Transverse colon (tissue), 4 donors: Measurements from ENCODE around the gene SMPX. TPM values are rescaled to one million over a fixed set of nuclear protein-coding genes. Genes with fewer than 3 reads are reported as not detected.
A peak's percentile ranks its signal among the peaks of the same experiment; 100 is the strongest.

Experiments
- DNase-seq: peaks from one replicate; pipeline ENCODE4 v3.0.0-alpha.2; 2019
- H3K27ac ChIP-seq, 4 donors: fragments of 200-600 bp; sonication (generic); 2 replicates each; pipeline ENCODE4 v1.5.1; 2016 to 2018; ENCODE audit warnings: inconsistent platforms in 4 of 4
- H3K27me3 ChIP-seq: fragments of 200-600 bp; sonication (generic); 2 replicates; pipeline ENCODE4 v1.5.1; 2017; ENCODE audit warnings: inconsistent platforms
- H3K36me3 ChIP-seq, 4 donors: fragments of 200-600 bp; sonication (generic); 2 replicates each; pipeline ENCODE4 v1.5.1; 2017 to 2019; ENCODE audit warnings: inconsistent platforms in 4 of 4
- H3K4me1 ChIP-seq, 4 donors: fragments of 200-600 bp; sonication (generic); 2 replicates each; pipeline ENCODE4 v1.5.1; 2017 to 2020; ENCODE audit warnings: inconsistent platforms in 4 of 4
- H3K4me3 ChIP-seq, 4 donors: fragments of 200-600 bp; sonication (generic); 1 replicate in 1 of 4; 2 replicates in 3 of 4; pipeline versions ENCODE4 v1.5.1 to v1.6.1; 2017 to 2019; ENCODE audit warnings: inconsistent platforms in 4 of 4
- H3K9me3 ChIP-seq, 2 donors: fragments of 200-600 bp; sonication (generic); 2 replicates each; pipeline ENCODE4 v1.5.1; 2017 to 2019; ENCODE audit warnings: inconsistent platforms in 2 of 2
- EP300 ChIP-seq: sonication (generic); formaldehyde crosslinking; IDR thresholded peaks from one replicate; pipeline ENCODE4 v1.6.1; 2017; ENCODE audit warnings: antibody characterized with exemption, low read depth
- POLR2A ChIP-seq: fragments of 450-650 bp; IDR thresholded peaks from one replicate; pipeline ENCODE4 v1.6.1; 2016; ENCODE audit warnings: antibody characterized with exemption, mild to moderate bottlenecking, moderate library complexity
- POLR2AphosphoS5 ChIP-seq, 3 donors: sonication (generic); formaldehyde crosslinking; IDR thresholded peaks; one replicate each; pipeline ENCODE4 v1.6.1; 2016; ENCODE audit warnings: antibody characterized with exemption in 3 of 3
- WGBS, 2 donors: methylation state at CpG; one replicate each; pipeline ENCODE4 v1.1.5; 2018; ENCODE audit warnings: low coverage in 1 of 2; 5-methylcytosine and 5-hydroxymethylcytosine counted together
- in situ Hi-C, 4 donors: fragments of 200-750 bp; cut with MboI; loops; one replicate each; pipeline versions ENCODE4 v1.15.0 to v1.15.1; 2017; ENCODE audit warnings: low sequenced_read_pairs in 3 of 4, low pct_ligation_motif_present in 1 of 4, low pct_unique_long_range_greater_than_20kb in 1 of 4
- intact Hi-C: fragments of 100-400 bp; cut with DNase I; formaldehyde crosslinking; loops from one replicate; pipeline ENCODE4 v1.15.1; 2023; ENCODE audit warnings: low total_unique reads
- total RNA-seq, 4 donors: library from RNA; depleted of rRNA; stranded (reverse); fragments of >200 nt; gene quantifications; one replicate each; pipeline ENCODE4 v1.1.0, GENCODE V29; 2016
- TF ChIP-seq, protein P1 (sequence below), 5 experiments: fragments of 200-600 bp in 3 of 5; fragments of 450-650 bp in 2 of 5; sonication (generic) in 3 of 5; IDR thresholded peaks; 1 replicate in 2 of 5; 2 replicates in 3 of 5; pipeline ENCODE4 v1.5.1; 2016 to 2017; ENCODE audit warnings: antibody characterized with exemption in 5 of 5, inconsistent platforms in 3 of 5, mild to moderate bottlenecking in 2 of 5, moderate library complexity in 1 of 5

SMPX gene
- total RNA-seq, 4 donors from 2014 or later, result 1.7 to 6.1 TPM; not detected in 2

DNA sequence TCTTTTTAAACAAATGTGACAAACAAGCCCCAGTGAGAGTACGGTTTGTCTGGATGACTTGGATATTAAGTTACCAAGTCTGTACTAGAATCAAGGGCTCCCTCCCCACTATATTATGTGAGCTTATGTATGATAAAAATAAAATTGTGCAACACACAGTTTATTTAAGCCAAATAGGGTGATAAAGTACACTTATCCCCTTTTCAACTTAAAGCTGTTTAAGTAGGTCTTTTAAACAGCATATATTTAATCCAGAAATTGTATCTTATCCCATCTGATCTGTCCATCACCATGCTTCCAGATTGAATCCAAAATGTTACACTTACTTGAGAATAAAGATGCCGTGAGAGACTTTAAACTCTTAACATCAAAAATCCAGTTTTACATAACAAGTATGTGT, 97.8 kb downstream of the SMPX start:
- in situ Hi-C loops (no loop called here), intact Hi-C loops (no loop called here)
- no peaks in the 10 kb centered on the region for H3K9me3 ChIP-seq
- no peaks in the 10 kb centered on the region for H3K36me3 ChIP-seq
- peaks cover 18% of the 10 kb centered on the region for H3K27me3 ChIP-seq
- TF ChIP-seq EP300 (no peak), POLR2AphosphoS5 (IDR thresholded peaks at IDR 0.05) (no peak), POLR2A (no peak)
- TF ChIP-seq, protein P1, sequence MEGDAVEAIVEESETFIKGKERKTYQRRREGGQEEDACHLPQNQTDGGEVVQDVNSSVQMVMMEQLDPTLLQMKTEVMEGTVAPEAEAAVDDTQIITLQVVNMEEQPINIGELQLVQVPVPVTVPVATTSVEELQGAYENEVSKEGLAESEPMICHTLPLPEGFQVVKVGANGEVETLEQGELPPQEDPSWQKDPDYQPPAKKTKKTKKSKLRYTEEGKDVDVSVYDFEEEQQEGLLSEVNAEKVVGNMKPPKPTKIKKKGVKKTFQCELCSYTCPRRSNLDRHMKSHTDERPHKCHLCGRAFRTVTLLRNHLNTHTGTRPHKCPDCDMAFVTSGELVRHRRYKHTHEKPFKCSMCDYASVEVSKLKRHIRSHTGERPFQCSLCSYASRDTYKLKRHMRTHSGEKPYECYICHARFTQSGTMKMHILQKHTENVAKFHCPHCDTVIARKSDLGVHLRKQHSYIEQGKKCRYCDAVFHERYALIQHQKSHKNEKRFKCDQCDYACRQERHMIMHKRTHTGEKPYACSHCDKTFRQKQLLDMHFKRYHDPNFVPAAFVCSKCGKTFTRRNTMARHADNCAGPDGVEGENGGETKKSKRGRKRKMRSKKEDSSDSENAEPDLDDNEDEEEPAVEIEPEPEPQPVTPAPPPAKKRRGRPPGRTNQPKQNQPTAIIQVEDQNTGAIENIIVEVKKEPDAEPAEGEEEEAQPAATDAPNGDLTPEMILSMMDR (IDR thresholded peaks at IDR 0.05), result no peak
- no peaks in the 10 kb centered on the region for H3K4me1 ChIP-seq
- 69 to 80% methylated on average over 2 of the region's 2 CpGs for WGBS, 2 donors
- H3K4me3 ChIP-seq, result no peak overlapping the region
- DNase-seq, result no peak
- H3K27ac ChIP-seq, result no peak overlapping the region

DNA sequence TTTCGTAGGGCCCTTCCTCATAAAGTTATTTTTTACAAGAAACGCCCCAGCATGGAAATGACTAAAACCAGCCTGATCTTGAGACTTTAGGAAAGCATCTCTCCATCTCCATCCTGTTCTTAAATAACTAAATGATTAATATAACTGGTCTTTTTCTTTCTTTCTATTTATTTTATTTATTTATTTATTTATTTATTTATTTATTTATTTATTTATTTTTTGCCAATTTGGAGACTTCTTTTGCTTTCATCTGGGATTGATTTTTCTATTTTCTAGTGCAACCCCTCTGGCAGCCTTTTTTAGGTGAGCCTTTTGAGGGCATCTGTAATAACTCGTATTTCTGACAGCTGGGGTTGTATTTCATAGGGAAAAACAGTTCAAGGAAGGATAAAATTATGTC, 98.6 kb downstream of the SMPX start:
- Histone ChIP-seq H3K27ac (peak overlapping the region in 3 of 4 donors; percentile 24 to 81 (median 52)), H3K4me3 (peak overlapping the region in 1 of 4 donors; percentile 54), H3K9me3 (no peaks in the 10 kb centered on the region), H3K4me1 (no peaks in the 10 kb centered on the region), H3K36me3 (no peaks in the 10 kb centered on the region), H3K27me3 (peaks cover 18% of the 10 kb centered on the region)
- in situ Hi-C loops, result no loop called here
- no peak for DNase-seq
- TF ChIP-seq EP300 (no peak), POLR2AphosphoS5 (IDR thresholded peaks at IDR 0.05) (no peak), POLR2A (no peak)
- TF ChIP-seq, protein P1 (IDR thresholded peaks at IDR 0.05), result no peak
- intact Hi-C loops, result no loop called here
- WGBS, 2 donors, result 40 to 65% methylated on average over 1 to 3 of the region's 3 CpGs

DNA sequence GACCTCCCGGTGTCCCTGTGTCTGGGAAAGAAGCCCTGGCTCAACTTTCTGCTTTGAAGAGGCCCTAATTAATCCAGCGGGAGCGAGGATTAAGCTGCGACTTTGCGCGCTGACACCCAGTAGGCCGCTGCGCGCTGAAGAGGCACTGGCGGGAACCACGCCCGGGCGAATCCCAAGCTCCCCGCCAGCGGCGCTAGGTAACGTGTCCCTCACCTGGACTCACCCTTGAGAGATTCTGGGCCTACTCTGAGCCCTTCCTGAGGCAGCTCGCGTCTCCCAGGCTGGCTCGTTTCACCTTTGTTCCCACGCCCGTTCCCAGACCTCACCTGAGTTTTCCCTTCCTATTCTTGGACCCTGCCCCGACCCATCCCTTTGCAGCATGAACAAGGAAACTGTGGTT, 99.2 kb downstream of the SMPX start:
- intact Hi-C loops, result no loop called here
- Histone ChIP-seq H3K4me1 (no peaks in the 10 kb centered on the region), H3K36me3 (no peaks in the 10 kb centered on the region), H3K4me3 (peak overlapping the region in 3 of 4 donors; percentile 29 to 54 (median 30)), H3K27ac (peak overlapping the region; percentile 12 to 81 (median 64)), H3K27me3 (peaks cover 18% of the 10 kb centered on the region), H3K9me3 (no peaks in the 10 kb centered on the region)
- in situ Hi-C loops, result no loop called here
- TF ChIP-seq POLR2A (no peak), POLR2AphosphoS5 (IDR thresholded peaks at IDR 0.05) (no peak), EP300 (no peak)
- TF ChIP-seq, protein P1 (IDR thresholded peaks at IDR 0.05), result no peak
- peak; percentile 58 for DNase-seq
- WGBS, 2 donors, result 64% methylated on average over 23 of the region's 23 CpGs; no CpG with 5 or more reads in 1 of the 2 donors

DNA sequence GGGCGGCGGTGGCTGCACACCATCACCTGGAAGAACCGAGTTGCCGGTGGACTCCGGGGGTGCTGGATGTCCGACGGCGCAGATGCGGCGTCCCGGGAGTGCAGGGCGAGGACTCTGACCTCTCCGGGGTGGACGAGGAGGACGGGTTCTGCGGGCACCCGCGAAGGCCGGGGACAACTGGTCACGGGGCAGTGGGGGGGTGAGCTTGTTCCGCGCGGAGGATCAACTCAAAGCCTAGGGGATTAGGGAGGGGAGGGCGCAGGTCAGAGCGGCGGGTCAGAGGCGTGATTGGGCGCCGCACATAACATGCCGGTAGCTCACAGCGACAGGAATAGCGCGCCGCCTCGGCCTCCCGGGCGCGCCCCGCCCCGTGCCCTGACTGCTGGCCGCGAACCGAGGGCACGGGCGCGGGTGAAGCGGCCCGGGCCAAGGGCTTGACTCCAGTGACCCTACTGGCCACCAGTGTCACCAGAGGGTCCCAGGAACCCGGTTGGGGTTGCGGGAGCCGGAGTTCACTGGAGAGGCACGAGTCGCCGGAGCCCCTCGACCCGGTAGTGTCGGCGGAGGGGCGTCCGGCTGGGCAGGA, 99.7 kb downstream of the SMPX start, which contains the start of gene KLHL34:
Gene KLHL34, minus strand, starts transcription at position 179 of the 586 bp plus-strand sequence. CDS start 542 bp downstream, outside the sequence.
- WGBS, 2 donors, result 56% methylated on average over 60 of the region's 60 CpGs; no CpG with 5 or more reads in 1 of the 2 donors
- Histone ChIP-seq H3K27me3 (peaks cover 18% of the 10 kb centered on the region), H3K27ac (peak within 1 kb of the TSS; percentile 12 to 81 (median 64)), H3K36me3 (no peaks in the 10 kb centered on the region), H3K4me3 (peak within 1 kb of the TSS in 3 of 4 donors; percentile 29 to 54 (median 30)), H3K4me1 (no peaks in the 10 kb centered on the region), H3K9me3 (no peaks in the 10 kb centered on the region)
- TF ChIP-seq, protein P1 (IDR thresholded peaks at IDR 0.05), result no peak
- TF ChIP-seq POLR2AphosphoS5 (IDR thresholded peaks at IDR 0.05) (no peak), POLR2A (no peak), EP300 (no peak)
- intact Hi-C loops, result no loop called here
- in situ Hi-C loops, result no loop called here
- peak; percentile 8 for DNase-seq
